HepG2 (cell line): ENCODE data around the gene NXPH4. TPM values are rescaled to one million over a fixed set of nuclear protein-coding genes. Genes with fewer than 3 reads are reported as not detected.

Experiments
- AGO1 ChIP-seq: fragments of 200-400 bp; formaldehyde crosslinking; IDR thresholded peaks from 2 replicates; pipeline ENCODE4 v1.6.1; 2017; ENCODE audit warnings: mild to moderate bottlenecking, low read depth, low read length, moderate library complexity; ENCODE audit not compliant: poor library complexity, severe bottlenecking
- EHMT2 ChIP-seq: fragments of 200-600 bp; sonication (generic); IDR thresholded peaks from 2 replicates; pipeline ENCODE4 v1.7.0; 2017; ENCODE audit warnings: antibody characterized with exemption, low read depth, low read length, borderline replicate concordance
- FOXA3 ChIP-seq: IDR thresholded peaks from 2 replicates; pipeline ENCODE4 v1.6.1; 2016; ENCODE audit warnings: missing genetic modification reagents, missing compliant biosample characterization
- GPN1 ChIP-seq: sonication (generic); formaldehyde crosslinking; IDR thresholded peaks from 2 replicates; pipeline ENCODE4 v1.5.1; 2020; ENCODE audit warnings: missing genetic modification reagents, borderline replicate concordance
- GTF3A ChIP-seq: sonication (generic); formaldehyde crosslinking; conservative IDR thresholded peaks from 2 replicates; pipeline ENCODE4 v1.4.0; 2020; ENCODE audit warnings: mild to moderate bottlenecking, missing genetic modification reagents
- KAT8 ChIP-seq: IDR thresholded peaks from 2 replicates; pipeline ENCODE4 v1.6.1; 2016; ENCODE audit warnings: missing genetic modification reagents, missing compliant biosample characterization
- MAFF ChIP-seq: IDR thresholded peaks from 2 replicates; pipeline ENCODE4 v1.6.1; 2011; ENCODE audit warnings: low read depth, low read length, improper control_type of control experiment
- RXRA ChIP-seq: sonication (generic); formaldehyde crosslinking; IDR thresholded peaks from 2 replicates; pipeline ENCODE4 v1.5.1; 2020; ENCODE audit warnings: missing genetic modification reagents
- SRSF1 ChIP-seq: fragments of 200-400 bp; formaldehyde crosslinking; optimal IDR thresholded peaks from 2 replicates; pipeline ENCODE3; 2017; ENCODE audit warnings: mild to moderate bottlenecking, low read depth, low read length, moderate library complexity
- ZNF280D ChIP-seq: sonication (generic); formaldehyde crosslinking; IDR thresholded peaks from 2 replicates; pipeline ENCODE4 v1.5.1; 2020; ENCODE audit warnings: mild to moderate bottlenecking, missing genetic modification reagents
- ZNF281 ChIP-seq: sonication (generic); formaldehyde crosslinking; IDR thresholded peaks from 2 replicates; pipeline ENCODE4 v1.4.0; 2020; ENCODE audit warnings: missing genetic modification reagents, borderline replicate concordance
- ZNF451 ChIP-seq: sonication (generic); formaldehyde crosslinking; IDR thresholded peaks from 2 replicates; pipeline ENCODE4 v1.5.0; 2020; ENCODE audit warnings: mild to moderate bottlenecking, missing genetic modification reagents
- ZNF607 ChIP-seq: sonication (generic); formaldehyde crosslinking; IDR thresholded peaks from 2 replicates; pipeline ENCODE4 v1.5.1; 2020; ENCODE audit warnings: missing genetic modification reagents, mild to moderate bottlenecking, borderline replicate concordance
- polyA plus RNA-seq, 8 experiments: library from polyadenylated mRNA; depleted of rRNA in 3 of 8; stranded (reverse) in 7 of 8; unstranded in 1 of 8; fragments of >200 nt; fragmentation: Illumina TruSeq in 4 of 8; extraction: Trizol in 4 of 8; gene quantifications; 2 replicates each; pipeline versions ENCODE4 v1.2.1 to v1.2.3, GENCODE V29; 2011 to 2016; ENCODE audit warnings: low read depth in 4 of 8, missing spikeins in 1 of 8, mixed read lengths in 1 of 8; ENCODE audit not compliant: insufficient read depth in 1 of 8
- total RNA-seq, 5 experiments: library from RNA; depleted of rRNA; stranded (reverse); fragments of >200 nt; fragmentation: Illumina TruSeq; extraction: Trizol; gene quantifications; 2 replicates each; pipeline ENCODE4 v1.2.3, GENCODE V29; 2016; ENCODE audit warnings: low read depth in 1 of 5
- TF ChIP-seq, protein P1 (sequence below): sonication (generic); formaldehyde crosslinking; IDR thresholded peaks from 2 replicates; pipeline ENCODE4 v1.4.0; 2020; ENCODE audit warnings: missing genetic modification reagents, mild to moderate bottlenecking, borderline replicate concordance
- TF ChIP-seq, protein P2 (sequence below): sonication (generic); formaldehyde crosslinking; conservative IDR thresholded peaks from 2 replicates; pipeline ENCODE4 v1.4.0; 2020; ENCODE audit warnings: mild to moderate bottlenecking, missing genetic modification reagents, moderate library complexity

The NXPH4 gene
- total and polyA plus RNA-seq, 2 of the 13 experiments (the other 11 are each of a cell fraction or from before 2014, with no cell fraction given) = 0.13 TPM; not detected in 1

- TF ChIP-seq ZNF607 (peak; percentile 75; the same call in 1 of the 2 replicates), ZNF281 (CRISPR knock-in tag) (no peak), ZNF451 (CRISPR knock-in tag) (no peak), GPN1 (no peak), KAT8 (CRISPR knock-in tag) (0 out of 2 replicates have a peak, but pooled peaks have one; percentile 44), ZNF280D (CRISPR knock-in tag) (0 out of 2 replicates have a peak, but pooled peaks have one; percentile 30), SRSF1 (no peak), GTF3A (CRISPR knock-in tag) (no peak), MAFF (no peak), RXRA (CRISPR knock-in tag) (peak; percentile 58; the same call in 1 of the 2 replicates), EHMT2 (no peak), AGO1 (peak; percentile 90), FOXA3 (peak; percentile 23; the same call in 1 of the 2 replicates)
- TF ChIP-seq, protein P1, sequence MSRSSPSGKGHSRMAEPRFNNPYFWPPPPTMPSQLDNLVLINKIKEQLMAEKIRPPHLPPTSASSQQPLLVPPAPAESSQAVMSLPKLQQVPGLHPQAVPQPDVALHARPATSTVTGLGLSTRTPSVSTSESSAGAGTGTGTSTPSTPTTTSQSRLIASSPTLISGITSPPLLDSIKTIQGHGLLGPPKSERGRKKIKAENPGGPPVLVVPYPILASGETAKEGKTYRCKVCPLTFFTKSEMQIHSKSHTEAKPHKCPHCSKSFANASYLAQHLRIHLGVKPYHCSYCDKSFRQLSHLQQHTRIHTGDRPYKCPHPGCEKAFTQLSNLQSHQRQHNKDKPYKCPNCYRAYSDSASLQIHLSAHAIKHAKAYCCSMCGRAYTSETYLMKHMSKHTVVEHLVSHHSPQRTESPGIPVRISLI (CRISPR knock-in tag) = no peak
- TF ChIP-seq, protein P2, sequence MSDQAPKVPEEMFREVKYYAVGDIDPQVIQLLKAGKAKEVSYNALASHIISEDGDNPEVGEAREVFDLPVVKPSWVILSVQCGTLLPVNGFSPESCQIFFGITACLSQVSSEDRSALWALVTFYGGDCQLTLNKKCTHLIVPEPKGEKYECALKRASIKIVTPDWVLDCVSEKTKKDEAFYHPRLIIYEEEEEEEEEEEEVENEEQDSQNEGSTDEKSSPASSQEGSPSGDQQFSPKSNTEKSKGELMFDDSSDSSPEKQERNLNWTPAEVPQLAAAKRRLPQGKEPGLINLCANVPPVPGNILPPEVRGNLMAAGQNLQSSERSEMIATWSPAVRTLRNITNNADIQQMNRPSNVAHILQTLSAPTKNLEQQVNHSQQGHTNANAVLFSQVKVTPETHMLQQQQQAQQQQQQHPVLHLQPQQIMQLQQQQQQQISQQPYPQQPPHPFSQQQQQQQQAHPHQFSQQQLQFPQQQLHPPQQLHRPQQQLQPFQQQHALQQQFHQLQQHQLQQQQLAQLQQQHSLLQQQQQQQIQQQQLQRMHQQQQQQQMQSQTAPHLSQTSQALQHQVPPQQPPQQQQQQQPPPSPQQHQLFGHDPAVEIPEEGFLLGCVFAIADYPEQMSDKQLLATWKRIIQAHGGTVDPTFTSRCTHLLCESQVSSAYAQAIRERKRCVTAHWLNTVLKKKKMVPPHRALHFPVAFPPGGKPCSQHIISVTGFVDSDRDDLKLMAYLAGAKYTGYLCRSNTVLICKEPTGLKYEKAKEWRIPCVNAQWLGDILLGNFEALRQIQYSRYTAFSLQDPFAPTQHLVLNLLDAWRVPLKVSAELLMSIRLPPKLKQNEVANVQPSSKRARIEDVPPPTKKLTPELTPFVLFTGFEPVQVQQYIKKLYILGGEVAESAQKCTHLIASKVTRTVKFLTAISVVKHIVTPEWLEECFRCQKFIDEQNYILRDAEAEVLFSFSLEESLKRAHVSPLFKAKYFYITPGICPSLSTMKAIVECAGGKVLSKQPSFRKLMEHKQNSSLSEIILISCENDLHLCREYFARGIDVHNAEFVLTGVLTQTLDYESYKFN (CRISPR knock-in tag) = no peak
Measured at GRCh38 chr12:57229634-57230380, 13.2 kb downstream of the NXPH4 start, which contains the start of gene SHMT2 (continued).
